ENCODE data around the gene DUSP19.

Gene DUSP19

DNA sequence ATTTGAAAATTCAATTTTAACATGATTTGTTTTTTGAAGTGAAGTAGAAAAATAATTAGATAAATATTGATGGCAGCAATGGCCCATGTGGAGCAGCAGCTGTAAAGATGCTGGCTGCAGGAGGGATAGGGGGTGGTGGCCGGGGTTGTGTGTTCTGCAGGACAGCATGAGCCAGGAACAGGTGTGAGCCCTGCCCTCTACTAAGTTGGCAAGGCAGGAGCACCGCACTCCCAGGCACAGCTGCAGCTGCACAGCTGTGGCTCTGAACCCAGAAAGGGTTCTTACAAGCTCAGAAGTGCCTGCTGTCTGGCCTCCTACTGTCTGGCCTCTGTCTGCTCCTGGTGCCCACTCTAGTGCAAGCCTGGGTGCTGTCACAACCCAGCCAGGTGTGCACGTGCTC, 10.0 kb upstream of the DUSP19 start:
- no peak for DNase-seq

DNA sequence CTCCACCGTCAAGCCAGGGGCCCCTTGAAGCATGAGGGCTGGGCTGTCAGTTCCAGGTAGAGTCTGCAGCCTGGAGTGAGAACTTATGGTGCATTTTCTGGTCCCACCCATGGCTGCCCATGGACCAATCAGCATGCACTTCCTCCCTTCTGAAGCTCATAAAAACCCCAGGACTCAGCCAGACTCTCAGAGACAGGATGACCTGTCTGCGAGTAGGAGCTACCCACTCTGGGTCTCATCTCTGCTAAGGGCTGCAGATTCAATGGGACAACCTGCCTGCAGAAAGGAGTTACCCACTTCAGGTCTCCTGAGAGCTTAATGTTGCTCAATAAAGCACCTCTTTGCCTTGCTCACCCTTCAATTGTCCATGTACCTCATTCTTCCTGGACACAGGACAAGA, 9.4 kb upstream of the DUSP19 start:
- DNase-seq = no peak

DNA sequence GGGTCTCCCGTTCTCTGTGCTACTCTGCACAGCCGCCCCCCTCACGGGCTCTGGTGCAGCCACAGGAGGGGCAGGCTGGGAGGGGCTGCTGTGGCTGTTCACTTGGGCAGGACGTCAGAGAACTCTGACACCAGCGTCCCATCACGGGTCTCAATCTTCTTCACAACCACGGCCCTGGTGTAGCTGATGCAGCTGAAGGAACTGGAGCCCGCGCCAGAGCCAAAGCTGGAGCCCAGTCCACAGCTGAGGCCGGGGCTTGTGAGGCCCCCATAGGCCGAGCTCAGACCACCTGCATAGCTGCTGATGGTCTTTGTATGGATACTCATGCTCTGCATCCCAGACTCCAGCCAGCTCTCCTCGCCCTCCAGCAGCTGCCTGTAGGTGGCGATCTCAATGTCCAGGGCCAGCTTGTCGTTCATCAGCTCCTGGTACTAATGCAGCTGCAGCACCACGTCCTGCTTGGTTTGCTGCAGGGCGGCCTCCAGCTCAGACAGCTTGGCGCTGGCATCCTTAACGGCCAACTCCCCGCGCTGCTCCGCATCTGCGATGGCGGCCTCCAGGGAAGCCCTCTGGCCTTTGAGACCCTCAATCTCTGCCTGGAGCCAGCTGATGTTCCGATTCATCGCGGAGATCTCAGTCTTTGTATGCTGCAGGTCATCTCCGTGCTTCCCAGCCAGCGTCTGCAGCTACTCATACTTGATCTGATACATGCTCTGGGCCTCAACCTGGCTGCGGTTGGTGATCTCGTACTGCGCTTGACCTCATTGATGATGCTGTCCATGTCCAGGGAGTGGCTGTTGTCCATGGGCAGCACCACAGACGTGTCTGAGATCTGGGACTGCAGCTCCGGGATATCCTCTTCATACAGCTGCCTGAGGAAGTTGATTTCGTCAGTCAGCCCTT, 7.4 kb upstream of the DUSP19 start:
- DNase-seq = no peak

DNA sequence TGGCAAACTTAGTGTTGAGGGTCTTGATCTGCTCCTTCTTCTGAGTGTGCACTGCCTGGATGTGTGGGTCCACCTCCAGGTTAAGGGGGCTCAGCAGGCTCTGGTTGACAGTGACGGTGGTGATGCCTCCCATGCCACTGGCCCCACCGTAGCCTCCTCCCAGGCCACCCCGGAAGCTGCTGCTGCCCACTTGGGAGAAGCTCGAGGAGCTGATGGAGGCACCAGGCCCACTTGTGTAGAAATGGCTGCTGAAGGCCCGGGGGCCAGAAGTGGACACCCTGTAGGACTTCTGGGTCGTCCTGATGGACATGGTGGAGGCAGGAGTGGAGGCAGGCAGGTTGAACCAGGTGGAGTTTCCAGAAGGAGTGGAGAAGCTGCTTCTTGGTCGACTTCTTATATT, 6.4 kb upstream of the DUSP19 start:
- no peak for DNase-seq

DNA sequence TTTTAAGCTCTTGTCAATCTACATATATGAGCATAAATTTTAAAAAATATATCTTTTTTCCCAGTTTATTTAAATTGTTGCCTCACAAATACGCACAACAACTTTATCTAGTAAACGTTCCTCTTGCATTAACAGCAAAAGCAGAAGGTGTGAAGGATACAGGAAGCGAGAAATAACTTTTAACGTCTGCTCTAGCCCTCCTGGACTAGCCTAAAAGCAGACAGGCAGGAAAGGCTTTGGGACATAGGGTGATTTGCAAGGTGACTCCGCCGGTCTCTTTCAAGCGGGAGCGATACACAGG, 434 bp upstream of the DUSP19 start:
- DNase-seq = peak; percentile 27

DNA sequence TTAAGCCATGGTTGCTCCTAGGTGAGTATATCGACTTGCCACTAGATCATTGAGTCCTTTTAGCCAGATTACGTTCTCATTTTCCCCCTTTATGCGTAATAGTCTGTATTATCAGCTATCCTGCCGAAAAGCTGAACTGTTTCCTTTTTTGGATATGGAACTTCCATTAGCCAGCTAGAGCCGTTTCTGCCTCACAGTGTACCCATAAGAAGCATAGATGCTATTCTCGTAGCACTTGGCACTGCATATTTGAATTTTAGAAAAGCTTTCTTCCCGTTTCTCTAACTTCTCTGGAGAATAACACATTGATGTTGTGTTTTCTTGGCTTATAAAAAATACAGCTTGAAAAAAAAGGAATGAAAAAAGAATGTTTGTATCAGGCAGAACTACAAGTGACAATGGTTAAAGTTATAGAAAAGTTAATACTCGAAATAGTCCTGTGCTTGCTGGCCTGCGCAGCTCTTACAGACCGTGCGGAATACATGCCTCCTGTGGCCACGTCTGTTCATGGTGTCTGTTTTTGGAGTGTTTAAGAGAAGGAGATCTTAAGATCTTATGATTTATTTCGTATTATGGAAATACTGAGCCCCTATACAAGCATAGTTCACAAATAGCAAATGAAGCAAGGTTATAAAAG, 710 bp downstream of the DUSP19 start:
- DNase-seq = no peak

DNA sequence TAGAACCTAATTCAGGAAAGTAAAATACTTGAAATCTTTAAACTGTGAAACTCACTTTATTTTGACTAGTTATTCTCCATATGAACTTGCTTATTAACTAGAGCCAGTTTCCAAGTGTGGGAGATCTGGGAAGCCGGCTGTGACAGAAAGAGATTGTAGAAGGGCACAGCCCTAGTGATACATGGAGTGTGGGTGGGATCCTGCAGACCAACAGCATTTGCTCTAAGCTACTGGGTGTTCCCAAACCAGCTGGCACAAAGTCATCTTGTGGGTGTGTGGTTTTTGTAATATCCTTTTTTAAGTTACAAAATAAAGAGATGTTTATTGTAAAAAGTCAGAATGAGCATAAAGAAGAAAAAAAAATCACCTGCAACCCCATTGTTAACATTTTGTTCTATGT, 3.4 kb downstream of the DUSP19 start:
- DNase-seq = no peak

DNA sequence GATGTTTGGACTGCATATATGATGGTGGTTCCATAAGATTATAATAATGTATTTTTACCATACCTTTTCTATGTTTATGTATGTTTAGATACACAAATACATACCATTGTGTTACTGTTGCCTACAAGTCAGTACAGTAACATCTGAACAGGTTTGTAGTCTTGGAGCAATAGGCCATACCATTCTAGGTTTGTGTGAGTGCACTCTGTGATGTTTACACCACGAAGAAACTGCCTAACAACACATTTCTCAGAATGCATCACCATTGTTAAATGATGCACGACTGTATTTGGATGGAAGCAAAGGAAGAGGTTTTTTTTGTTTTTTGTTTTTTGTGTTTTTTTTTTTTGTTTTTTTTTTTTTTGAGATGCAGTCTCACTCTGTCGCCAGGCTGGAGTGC, 9.5 kb downstream of the DUSP19 start:
- no peak for DNase-seq

DNA sequence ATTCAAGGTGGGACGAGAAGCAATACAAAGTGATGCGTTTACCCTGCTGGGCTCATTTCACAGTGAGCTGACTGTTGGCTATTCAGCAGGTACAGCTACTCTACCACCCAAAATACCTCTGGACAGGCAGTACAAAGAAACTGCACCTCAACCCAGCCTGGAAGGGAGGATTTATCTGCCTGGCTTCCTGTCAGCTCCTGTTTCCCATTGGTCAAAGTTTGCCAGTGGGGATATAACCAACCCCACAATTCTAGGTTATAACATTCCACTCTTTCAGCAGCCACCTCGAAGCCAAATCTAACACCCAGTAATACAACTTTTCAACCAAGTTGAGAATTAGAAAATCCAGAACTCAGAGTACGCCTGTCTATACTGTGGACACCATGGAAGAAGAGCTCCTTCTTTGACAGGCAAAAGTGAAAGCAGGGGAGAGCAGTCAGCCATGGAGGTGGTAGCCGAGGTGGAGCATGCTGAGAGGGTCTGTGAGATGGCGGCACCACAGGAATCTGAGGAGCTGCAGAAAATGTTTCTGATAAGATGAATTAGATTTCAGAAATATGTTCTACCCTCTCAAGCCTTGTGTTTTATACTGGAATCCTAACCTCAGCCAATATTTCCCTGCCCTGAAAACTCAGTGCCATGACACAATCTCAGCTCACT, 10.8 kb downstream of the DUSP19 start:
- DNase-seq = no peak

DNA sequence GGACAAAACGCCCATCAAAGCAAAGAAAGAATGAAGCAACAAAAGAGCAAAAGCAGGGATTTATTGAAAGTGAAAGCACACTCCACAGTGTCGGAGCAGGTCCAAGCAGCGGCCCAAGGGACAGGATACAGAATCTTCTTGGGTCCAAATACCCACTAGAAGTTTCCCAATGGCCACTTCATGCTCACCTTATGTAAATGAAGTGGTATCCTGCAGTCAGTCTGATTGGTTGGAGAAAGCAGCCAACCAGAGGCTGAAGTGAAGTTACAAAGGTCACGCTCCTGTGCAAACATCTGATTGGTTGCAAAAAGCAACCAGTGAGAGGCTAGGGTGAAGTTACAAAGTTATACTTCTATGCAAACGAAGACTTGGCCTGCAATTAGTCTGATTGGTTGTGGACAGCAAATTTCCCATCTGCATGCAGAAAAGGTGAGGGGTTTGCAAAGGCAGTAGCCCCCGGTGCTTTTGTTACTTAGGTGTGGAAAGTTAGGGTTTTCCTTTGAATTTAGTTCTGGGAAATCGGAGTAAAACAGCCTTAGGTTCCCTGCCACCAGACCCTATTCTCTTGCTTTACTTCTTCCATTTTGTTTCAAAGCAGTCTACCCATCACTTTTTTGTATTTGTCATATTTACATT, 12.9 kb downstream of the DUSP19 start:
- DNase-seq = no peak

DNA sequence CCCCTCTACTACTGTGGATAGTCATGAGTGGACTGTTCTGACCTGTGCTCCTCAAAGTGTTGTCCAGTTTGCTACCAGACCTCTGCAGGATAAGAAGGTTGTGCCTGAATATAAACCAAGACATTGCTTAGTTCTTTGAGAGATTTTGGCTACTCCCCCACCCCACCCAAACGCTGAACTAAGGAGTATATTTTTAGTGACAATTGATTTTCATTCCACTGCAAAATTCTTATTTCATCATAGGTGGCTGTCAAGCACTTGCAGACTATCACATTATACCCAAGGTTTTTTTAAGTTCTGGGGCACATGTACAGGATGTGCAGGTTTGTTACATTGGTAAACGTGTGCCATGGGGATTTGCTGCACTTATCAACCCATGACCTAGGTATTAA, 13.4 kb downstream of the DUSP19 start:
- DNase-seq = no peak

DNA sequence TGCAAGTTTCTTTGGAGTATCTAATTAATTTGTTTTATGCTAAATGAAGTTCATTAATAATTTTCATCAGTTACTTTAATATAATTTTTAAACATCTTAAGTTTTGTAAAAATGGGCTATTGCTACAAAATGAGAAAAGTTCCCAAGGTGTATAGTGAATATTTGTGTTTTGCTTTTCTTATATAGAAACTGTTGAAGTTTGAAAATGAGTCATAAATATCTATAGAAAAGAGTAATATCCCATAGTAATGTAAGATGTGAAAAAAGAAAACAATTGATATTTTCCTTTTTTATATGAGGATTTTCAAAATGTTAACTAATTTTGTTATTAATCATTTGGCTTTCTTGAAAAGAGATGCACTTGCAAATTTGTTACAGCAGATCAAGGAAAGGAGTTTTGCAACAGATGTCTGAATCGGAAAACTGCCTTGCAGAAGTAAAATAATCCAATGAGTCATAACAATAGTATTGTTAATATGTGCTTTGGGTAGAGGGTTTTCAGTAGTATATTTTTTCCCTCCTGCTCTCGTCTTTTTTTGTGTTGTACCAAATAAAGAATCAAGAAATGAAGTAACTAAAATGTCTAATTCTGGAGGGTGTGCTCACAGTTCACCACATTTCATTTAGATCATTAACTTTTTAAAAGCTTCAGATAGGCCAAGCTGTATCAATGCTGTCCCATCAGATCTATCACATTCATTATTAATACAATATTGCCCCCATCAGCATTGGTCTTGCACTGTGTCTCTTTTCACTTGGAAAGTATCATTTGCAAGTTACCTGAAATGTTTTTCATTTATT, 15.5 kb downstream of the DUSP19 start:
- DNase-seq = no peak

DNA sequence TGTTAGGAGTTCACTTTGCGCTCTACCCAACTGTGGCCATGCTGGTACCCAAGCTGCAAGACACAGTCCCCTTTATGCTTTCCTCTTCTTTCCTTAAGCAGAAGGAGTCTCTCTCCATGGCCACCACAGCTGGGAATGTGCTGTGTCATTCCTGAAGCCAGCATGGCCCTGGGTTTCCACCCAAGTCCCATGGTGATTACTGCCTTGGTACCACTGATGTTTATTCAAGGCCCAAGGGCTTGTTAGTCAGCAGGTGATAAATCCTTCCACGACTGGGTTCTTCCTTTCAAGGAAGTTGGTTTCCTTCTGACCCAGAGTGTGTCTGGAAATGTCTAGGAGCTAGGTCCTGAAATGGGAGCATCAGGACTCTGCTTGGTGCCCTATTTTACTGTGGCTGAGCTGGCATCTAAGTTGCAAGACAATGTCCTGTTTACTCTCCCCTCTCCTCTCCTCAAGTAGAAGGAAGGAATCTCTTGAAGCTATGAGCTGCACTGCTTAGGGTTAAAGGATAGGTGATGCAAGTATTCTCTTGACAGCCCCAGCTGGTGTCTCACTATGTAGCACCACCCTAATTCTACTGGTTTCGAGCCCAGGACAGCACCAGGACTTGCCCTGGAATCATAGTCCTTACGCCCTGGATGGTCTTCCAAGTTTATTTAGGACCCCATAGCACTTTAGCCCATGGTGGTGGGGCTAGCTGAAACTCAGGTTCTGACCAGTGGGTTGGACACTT, 27.0 kb downstream of the DUSP19 start:
- no peak for DNase-seq

DNA sequence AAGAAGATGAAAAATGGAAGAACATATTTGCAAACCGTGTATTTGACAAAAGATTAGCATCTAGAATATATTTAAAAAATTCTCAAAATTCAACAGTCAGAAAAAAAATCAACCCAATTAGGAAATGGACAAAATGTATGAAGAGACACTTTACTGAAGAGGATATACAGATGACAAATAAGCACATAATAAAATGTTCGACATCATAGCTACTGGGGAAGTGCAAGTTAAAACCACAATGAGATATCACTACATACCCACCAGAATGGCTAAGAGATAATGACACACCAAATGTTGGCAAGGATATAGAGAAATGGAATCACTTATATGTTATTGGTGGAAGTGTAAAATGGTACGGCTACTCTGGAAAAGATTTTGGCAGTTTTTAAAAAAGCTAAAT, 34.0 kb downstream of the DUSP19 start:
- DNase-seq = no peak

DNA sequence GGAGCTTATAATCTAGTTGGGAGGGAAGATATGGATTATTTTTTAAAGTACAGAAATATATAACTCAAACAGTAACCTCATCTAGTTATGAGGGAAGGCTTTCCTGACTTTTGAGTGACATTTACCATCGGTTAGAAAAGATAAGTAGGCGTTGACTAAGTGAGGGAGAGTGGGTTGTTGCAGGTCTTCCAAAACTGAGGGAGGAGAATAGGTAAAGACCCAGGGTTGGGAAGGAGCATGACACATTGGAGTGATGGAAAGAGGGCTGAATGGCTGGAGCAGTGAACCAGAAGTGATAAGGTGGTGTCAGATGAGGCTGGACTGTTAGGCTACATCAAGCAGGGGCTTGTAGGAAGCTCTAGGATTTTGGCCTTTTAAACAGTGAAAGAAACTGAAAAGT, 35.1 kb downstream of the DUSP19 start:
- no peak for DNase-seq

DNA sequence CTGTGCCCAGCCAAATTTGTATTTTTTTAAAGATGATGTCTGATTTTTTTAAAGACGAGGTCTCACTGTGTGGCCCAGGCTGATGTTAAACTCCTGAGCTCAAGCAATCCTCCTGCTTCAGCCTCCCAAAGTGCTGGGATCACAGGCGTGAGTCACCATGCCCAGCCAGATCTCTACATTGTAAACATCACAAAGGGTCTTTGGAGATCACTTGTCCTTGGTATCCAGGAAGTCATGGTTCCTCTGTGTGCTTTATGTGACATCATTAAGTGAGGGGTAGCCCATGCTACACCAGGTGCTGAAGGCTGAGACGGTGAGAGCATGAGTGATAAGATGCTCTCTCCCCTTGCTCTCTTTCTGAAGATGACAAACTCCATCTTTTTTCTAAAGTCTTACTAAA, 38.7 kb downstream of the DUSP19 start:
- no peak for DNase-seq

DNA sequence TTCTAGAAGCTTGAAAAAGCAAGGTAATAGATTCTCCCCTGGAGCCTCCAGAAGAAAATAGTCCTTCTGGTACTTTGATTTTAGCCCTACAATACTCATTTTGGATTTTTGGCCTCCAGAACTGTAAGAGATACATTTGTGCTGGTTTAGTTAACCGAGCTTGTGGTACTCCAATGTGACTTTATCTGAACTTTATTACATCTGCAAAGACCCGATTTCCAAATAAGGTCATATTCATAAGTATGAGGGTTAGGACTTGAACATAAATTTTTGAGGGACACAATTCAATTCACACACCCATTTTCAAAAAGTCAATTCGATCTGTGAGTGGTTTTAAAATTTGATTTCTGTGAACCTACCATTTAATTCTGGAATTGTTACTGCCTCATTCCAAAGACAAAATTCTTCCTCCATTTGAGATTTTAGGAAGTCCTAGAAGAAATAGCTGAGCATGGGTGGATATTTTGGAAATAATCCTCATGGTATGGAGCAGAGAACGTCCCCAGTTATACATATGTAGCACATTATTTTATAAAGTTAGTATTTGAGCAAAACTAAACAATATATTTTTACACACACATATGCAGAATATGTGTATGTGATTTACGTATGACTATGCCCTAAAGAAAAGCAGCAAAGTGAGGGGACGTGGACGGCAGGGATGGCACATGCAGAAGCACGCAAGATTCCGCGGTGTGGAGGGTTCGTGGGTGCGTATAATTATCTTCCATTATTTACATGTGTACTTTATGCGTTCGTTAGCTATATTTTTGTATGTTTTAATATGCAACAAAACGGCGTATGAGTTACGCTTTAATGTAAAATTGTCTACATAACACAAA, 44.8 kb downstream of the DUSP19 start:
- no peak for DNase-seq

DNA sequence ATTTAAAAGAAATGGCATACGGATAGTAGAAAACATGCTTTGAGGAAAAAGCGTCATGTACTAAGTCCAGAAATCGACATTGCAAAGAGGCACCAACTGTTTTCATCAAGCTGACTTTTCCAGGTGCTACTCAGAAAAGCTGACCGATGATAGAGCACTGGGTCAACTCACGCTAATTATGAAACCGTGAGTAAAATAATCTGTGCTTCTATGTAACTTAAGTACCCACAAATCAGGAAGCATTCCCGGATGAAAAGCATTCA, 45.3 kb downstream of the DUSP19 start:
- no peak for DNase-seq

DNA sequence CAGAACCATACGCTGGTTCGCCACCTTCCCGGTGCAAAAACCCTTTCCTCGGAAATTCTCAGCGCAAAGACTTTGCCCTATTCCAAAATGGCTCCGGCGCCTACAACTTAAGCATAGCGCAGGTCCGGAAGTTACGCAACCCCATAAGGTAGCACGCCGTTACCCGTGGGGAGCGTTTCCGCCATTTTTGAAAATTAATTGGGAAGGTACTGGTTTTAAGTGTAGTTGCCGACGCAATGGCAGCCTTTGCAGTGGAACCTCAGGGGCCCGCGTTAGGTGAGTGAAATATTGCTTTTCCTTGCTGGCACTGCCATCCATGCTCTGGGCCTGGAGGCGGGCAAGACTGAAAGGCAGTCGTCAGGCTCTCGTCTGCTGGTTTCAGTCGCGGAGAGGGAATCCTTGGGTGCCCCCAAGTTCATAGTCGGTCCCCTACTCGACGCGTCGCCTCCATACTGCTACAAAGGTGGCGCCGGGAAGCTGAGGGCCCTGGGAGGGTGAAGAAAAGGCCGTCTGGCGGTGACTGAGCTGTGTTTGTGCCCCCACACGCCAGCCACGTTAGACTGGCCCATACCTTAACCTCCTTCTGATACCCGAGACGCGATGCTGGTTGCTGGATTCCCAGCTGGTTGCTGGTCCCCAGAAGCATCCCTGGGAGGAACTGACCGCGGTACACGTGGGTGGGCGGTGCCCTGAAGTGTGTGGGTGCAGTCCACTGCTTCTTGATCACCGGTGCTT, 45.8 kb downstream of the DUSP19 start, which contains the start of gene NUP35:
Gene NUP35 (plus strand): TSS at position 222 of the 735 bp plus-strand sequence. CDS start 15 bp downstream, at position 237.
- peak; percentile 79 for DNase-seq

DNA sequence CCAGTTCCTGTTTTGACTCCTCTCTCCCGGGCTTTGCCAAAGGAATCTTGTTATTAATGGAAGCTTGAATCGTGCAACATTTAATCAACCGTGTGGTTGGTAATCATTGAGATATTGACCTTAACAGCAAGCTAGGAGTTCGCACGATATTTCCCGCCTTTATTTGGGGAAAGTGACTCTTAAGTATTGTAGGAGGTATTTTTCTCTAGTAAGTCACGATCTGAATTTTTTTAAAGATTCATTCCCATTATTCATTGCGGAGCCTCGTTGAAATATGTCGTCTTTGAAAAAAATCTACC, 46.4 kb downstream of the DUSP19 start:
- no peak for DNase-seq

All from MV-4-11 (cell line).